Measurements from ENCODE around the gene LGALS4.
"Not testable (repeated sequence)": the region's sequence is repeated elsewhere in the genome, so short reads cannot be mapped to it uniquely, and the experiment has no call there.

Gene LGALS4

GRCh38 chr19:38812841-38813320, at the start of gene LGALS4:
TSS of gene LGALS4 (minus strand) at chr19:38812945. CDS start at chr19:38812886, 59 bp downstream.
- TF ChIP-seq CTCF (conservative IDR thresholded peaks at IDR 0.05; ENCODE audit: low read depth, low read length) = no peak
- Histone ChIP-seq H3K36me3 (ENCODE audit: insufficient read depth) (no peaks in the 10 kb centered on the region), H3K9ac (no peak within 1 kb of the TSS), H3K4me3 (IDR thresholded peaks at IDR 0.05; ENCODE audit: insufficient read depth, low read depth, low read length) (no peak within 1 kb of the TSS), H3K4me2 (no peak within 1 kb of the TSS), H3K79me2 (ENCODE audit: insufficient read depth, low read depth) (no peaks in the 10 kb centered on the region), H3K4me1 (ENCODE audit: low read depth, poor library complexity, severe bottlenecking) (no peaks in the 10 kb centered on the region), H2AFZ (ENCODE audit: low read depth) (no peak within 1 kb of the TSS), H3K27ac (no peak within 1 kb of the TSS), H4K20me1 (ENCODE audit: insufficient read depth) (no peaks in the 10 kb centered on the region), H3K27me3 (ENCODE audit: insufficient read depth, low read depth) (no peaks in the 10 kb centered on the region)

- Histone ChIP-seq H4K20me1 (ENCODE audit: insufficient read depth) (no peaks in the 10 kb centered on the region), H3K4me1 (ENCODE audit: low read depth, poor library complexity, severe bottlenecking) (peaks cover 12% of the 10 kb centered on the region), H3K27me3 (ENCODE audit: insufficient read depth, low read depth) (no peaks in the 10 kb centered on the region), H3K9ac (no peak overlapping the region), H3K4me3 (IDR thresholded peaks at IDR 0.05; ENCODE audit: insufficient read depth, low read depth, low read length) (no peak overlapping the region), H3K79me2 (ENCODE audit: insufficient read depth, low read depth) (no peaks in the 10 kb centered on the region), H3K36me3 (ENCODE audit: insufficient read depth) (no peaks in the 10 kb centered on the region), H2AFZ (ENCODE audit: low read depth) (no peak overlapping the region), H3K4me2 (no peak overlapping the region), H3K27ac (no peak overlapping the region)
- no peak for TF ChIP-seq CTCF (conservative IDR thresholded peaks at IDR 0.05; ENCODE audit: low read depth, low read length)
Measured at GRCh38 chr19:38861368-38861767, 48.6 kb upstream of the LGALS4 start.

- H3K4me1 ChIP-seq (ENCODE audit: low read depth, poor library complexity, severe bottlenecking) = peaks cover 12% of the 10 kb centered on the region
- not testable (repeated sequence) for H3K4me3 ChIP-seq (IDR thresholded peaks at IDR 0.05; ENCODE audit: insufficient read depth, low read depth, low read length); H3K27me3 ChIP-seq (ENCODE audit: insufficient read depth, low read depth); H2AFZ ChIP-seq (ENCODE audit: low read depth); H3K4me2 ChIP-seq; H3K27ac ChIP-seq; H3K9ac ChIP-seq; H3K79me2 ChIP-seq (ENCODE audit: insufficient read depth, low read depth); H4K20me1 ChIP-seq (ENCODE audit: insufficient read depth); H3K36me3 ChIP-seq (ENCODE audit: insufficient read depth)
Measured at GRCh38 chr19:38859631-38860204, 47.0 kb upstream of the LGALS4 start.

GRCh38 chr19:38856813-38857212, 44.1 kb upstream of the LGALS4 start:
- Histone ChIP-seq H3K79me2 (ENCODE audit: insufficient read depth, low read depth) (no peaks in the 10 kb centered on the region), H3K4me3 (IDR thresholded peaks at IDR 0.05; ENCODE audit: insufficient read depth, low read depth, low read length) (no peak overlapping the region), H3K27ac (peak overlapping the region; percentile 31; the same call in 1 of the 2 replicates), H4K20me1 (ENCODE audit: insufficient read depth) (no peaks in the 10 kb centered on the region), H3K4me2 (peak overlapping the region; percentile 16; the same call in 1 of the 2 replicates), H2AFZ (ENCODE audit: low read depth) (no peak overlapping the region), H3K27me3 (ENCODE audit: insufficient read depth, low read depth) (no peaks in the 10 kb centered on the region), H3K9ac (no peak overlapping the region), H3K36me3 (ENCODE audit: insufficient read depth) (no peaks in the 10 kb centered on the region), H3K4me1 (ENCODE audit: low read depth, poor library complexity, severe bottlenecking) (peaks cover 18% of the 10 kb centered on the region)
- TF ChIP-seq CTCF (conservative IDR thresholded peaks at IDR 0.05; ENCODE audit: low read depth, low read length) = no peak

- H3K27ac ChIP-seq; H2AFZ ChIP-seq (ENCODE audit: low read depth); H3K27me3 ChIP-seq (ENCODE audit: insufficient read depth, low read depth); H3K36me3 ChIP-seq (ENCODE audit: insufficient read depth); H3K9ac ChIP-seq; H3K79me2 ChIP-seq (ENCODE audit: insufficient read depth, low read depth); H4K20me1 ChIP-seq (ENCODE audit: insufficient read depth); H3K4me3 ChIP-seq (IDR thresholded peaks at IDR 0.05; ENCODE audit: insufficient read depth, low read depth, low read length); H3K4me2 ChIP-seq: not testable (repeated sequence)
- H3K4me1 ChIP-seq (ENCODE audit: low read depth, poor library complexity, severe bottlenecking) = peaks cover 27% of the 10 kb centered on the region
Measured at GRCh38 chr19:38855751-38856150, 43.0 kb upstream of the LGALS4 start.

GRCh38 chr19:38854961-38855360, 42.2 kb upstream of the LGALS4 start:
- H3K4me3 ChIP-seq (IDR thresholded peaks at IDR 0.05; ENCODE audit: insufficient read depth, low read depth, low read length); H3K79me2 ChIP-seq (ENCODE audit: insufficient read depth, low read depth); H3K36me3 ChIP-seq (ENCODE audit: insufficient read depth); H3K27me3 ChIP-seq (ENCODE audit: insufficient read depth, low read depth); H3K4me2 ChIP-seq; H4K20me1 ChIP-seq (ENCODE audit: insufficient read depth); H3K27ac ChIP-seq; H3K9ac ChIP-seq; H2AFZ ChIP-seq (ENCODE audit: low read depth): not testable (repeated sequence)
- peaks cover 28% of the 10 kb centered on the region for H3K4me1 ChIP-seq (ENCODE audit: low read depth, poor library complexity, severe bottlenecking)

Measured in KMS-11 (cell line).